Suprapubic skin (tissue), 4 donors: ENCODE data around the gene LIN7A. TPM values are rescaled to one million over a fixed set of nuclear protein-coding genes. Genes with fewer than 3 reads are reported as not detected.

Experiments used
- DNase-seq, 2 donors: peaks; one replicate each; pipeline ENCODE4 v3.0.0-alpha.2; 2019; ENCODE audit warnings: low spot score in 2 of 2
- H3K27ac ChIP-seq: fragments of 200-600 bp; sonication (generic); one replicate; pipeline ENCODE4 v1.5.1; 2019
- H3K27me3 ChIP-seq: fragments of 200-600 bp; sonication (generic); one replicate; pipeline ENCODE4 v1.5.1; 2019
- H3K36me3 ChIP-seq: fragments of 200-600 bp; sonication (generic); one replicate; pipeline ENCODE4 v1.5.1; 2019
- H3K4me1 ChIP-seq: fragments of 200-600 bp; sonication (generic); one replicate; pipeline ENCODE4 v1.5.1; 2019
- H3K4me3 ChIP-seq: fragments of 200-600 bp; sonication (generic); one replicate; pipeline ENCODE4 v1.5.1; 2019; ENCODE audit warnings: mild to moderate bottlenecking
- H3K9me3 ChIP-seq: fragments of 200-600 bp; sonication (generic); one replicate; pipeline ENCODE4 v1.5.1; 2019
- EP300 ChIP-seq: sonication (generic); formaldehyde crosslinking; IDR thresholded peaks from one replicate; pipeline ENCODE4 v1.6.1; 2017; ENCODE audit warnings: antibody characterized with exemption
- POLR2A ChIP-seq, 2 donors: fragments of 450-650 bp; IDR thresholded peaks; one replicate each; pipeline ENCODE4 v1.6.1; 2017; ENCODE audit warnings: antibody characterized with exemption in 2 of 2, mild to moderate bottlenecking in 2 of 2, moderate library complexity in 2 of 2
- POLR2AphosphoS5 ChIP-seq, 3 donors: sonication (generic); formaldehyde crosslinking; IDR thresholded peaks; one replicate each; pipeline ENCODE4 v1.6.1; 2017; ENCODE audit warnings: antibody characterized with exemption in 3 of 3
- WGBS: methylation state at CpG from one replicate; pipeline ENCODE4 v1.1.5; 2018; 5-methylcytosine and 5-hydroxymethylcytosine counted together
- total RNA-seq, 4 donors: library from RNA; depleted of rRNA; stranded (reverse); fragments of >200 nt; gene quantifications; one replicate each; pipeline ENCODE4 v1.1.0, GENCODE V29; 2016
- TF ChIP-seq, protein P1 (sequence below), 2 donors: fragments of 200-600 bp in 1 of 2; fragments of 450-650 bp in 1 of 2; sonication (generic) in 1 of 2; IDR thresholded peaks; one replicate each; pipeline ENCODE4 v1.5.1; 2016 to 2019; ENCODE audit warnings: antibody characterized with exemption in 2 of 2, mild to moderate bottlenecking in 1 of 2, moderate library complexity in 1 of 2

LIN7A gene
- total RNA-seq, 4 donors from 2014 or later: 0.30 to 2.6 (median 0.81) TPM

DNA sequence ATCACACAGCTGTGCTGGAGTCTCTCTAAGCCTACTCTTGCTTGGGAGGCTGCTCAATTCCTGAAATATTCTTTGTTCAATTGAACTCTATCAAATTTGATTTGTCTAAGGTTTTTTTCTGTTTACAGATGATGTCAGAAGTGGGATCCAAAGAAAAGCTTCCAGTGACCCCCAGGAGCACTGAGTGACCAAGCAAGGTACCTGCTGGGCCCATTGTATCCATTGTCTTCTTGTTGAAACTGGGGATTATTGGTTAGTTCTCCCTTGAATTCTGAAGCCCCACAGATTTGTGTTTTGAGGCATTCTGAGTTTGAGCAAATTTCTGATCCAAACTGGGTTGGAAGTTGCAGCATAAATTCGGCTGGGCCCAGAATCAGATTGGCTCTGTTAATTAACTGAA, 156.4 kb downstream of the LIN7A start:
- Histone ChIP-seq H3K4me3 (no peak overlapping the region), H3K4me1 (peaks cover 14% of the 10 kb centered on the region), H3K36me3 (no peaks in the 10 kb centered on the region), H3K27me3 (no peaks in the 10 kb centered on the region), H3K9me3 (no peaks in the 10 kb centered on the region), H3K27ac (no peak overlapping the region)
- TF ChIP-seq, protein P1, sequence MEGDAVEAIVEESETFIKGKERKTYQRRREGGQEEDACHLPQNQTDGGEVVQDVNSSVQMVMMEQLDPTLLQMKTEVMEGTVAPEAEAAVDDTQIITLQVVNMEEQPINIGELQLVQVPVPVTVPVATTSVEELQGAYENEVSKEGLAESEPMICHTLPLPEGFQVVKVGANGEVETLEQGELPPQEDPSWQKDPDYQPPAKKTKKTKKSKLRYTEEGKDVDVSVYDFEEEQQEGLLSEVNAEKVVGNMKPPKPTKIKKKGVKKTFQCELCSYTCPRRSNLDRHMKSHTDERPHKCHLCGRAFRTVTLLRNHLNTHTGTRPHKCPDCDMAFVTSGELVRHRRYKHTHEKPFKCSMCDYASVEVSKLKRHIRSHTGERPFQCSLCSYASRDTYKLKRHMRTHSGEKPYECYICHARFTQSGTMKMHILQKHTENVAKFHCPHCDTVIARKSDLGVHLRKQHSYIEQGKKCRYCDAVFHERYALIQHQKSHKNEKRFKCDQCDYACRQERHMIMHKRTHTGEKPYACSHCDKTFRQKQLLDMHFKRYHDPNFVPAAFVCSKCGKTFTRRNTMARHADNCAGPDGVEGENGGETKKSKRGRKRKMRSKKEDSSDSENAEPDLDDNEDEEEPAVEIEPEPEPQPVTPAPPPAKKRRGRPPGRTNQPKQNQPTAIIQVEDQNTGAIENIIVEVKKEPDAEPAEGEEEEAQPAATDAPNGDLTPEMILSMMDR (IDR thresholded peaks at IDR 0.05): no peak
- TF ChIP-seq POLR2A (IDR thresholded peaks at IDR 0.05) (no peak), EP300 (no peak)
- WGBS: 90% methylated on average over 1 of the region's 1 CpG
- DNase-seq: no peak

- TF ChIP-seq POLR2AphosphoS5 (IDR thresholded peaks at IDR 0.05): no peak
- TF ChIP-seq POLR2A (IDR thresholded peaks at IDR 0.05): no peak
- TF ChIP-seq, protein P1 (IDR thresholded peaks at IDR 0.05): no peak
- no peak for TF ChIP-seq EP300
- Histone ChIP-seq H3K4me3 (no peak overlapping the region), H3K27ac (no peak overlapping the region), H3K27me3 (no peaks in the 10 kb centered on the region), H3K4me1 (peaks cover 14% of the 10 kb centered on the region), H3K36me3 (no peaks in the 10 kb centered on the region), H3K9me3 (no peaks in the 10 kb centered on the region)
- 70% methylated on average over 2 of the region's 2 CpGs for WGBS
- no peak for DNase-seq
Measured at GRCh38 chr12:80780746-80781145, 157.0 kb downstream of the LIN7A start.

DNA sequence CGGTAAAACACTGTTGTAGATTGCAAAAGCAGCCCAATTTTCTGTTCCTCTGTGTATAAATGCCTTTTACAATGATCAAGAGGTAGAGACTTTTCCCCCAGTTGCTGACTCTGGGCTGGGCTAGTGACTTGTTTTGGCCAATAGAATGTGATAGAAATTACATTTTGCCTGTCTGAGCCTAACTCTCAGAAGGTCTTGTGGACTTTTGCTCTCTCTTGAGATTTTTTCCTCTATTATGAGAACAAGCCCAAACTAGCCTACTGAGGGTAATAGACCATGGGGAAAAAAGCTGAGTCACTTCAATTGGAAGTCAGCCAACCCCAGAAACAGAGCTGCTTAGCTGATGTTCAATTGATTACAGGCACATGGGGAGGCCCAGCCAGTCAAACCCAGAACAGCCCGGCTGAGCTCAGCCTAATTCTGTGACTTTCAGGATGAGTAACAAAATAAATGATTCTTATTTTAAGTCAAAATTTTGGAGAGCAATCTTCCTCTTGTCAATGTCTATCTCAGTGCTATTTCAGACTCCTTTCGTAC, 159.7 kb downstream of the LIN7A start:
- H3K9me3 ChIP-seq: no peaks in the 10 kb centered on the region
- no peak overlapping the region for H3K4me3 ChIP-seq
- peak in 1 of 2 donors; percentile 63 for DNase-seq
- no peaks in the 10 kb centered on the region for H3K27me3 ChIP-seq
- H3K36me3 ChIP-seq: no peaks in the 10 kb centered on the region
- TF ChIP-seq EP300 (no peak), POLR2AphosphoS5 (IDR thresholded peaks at IDR 0.05) (no peak), POLR2A (IDR thresholded peaks at IDR 0.05) (no peak)
- TF ChIP-seq, protein P1 (IDR thresholded peaks at IDR 0.05): no peak
- peak overlapping the region; percentile 21 for H3K27ac ChIP-seq
- WGBS: 43% methylated on average over 3 of the region's 3 CpGs
- H3K4me1 ChIP-seq: peaks cover 14% of the 10 kb centered on the region

GRCh38 chr12:80777587-80777986, 160.1 kb downstream of the LIN7A start:
- Histone ChIP-seq H3K4me1 (peaks cover 14% of the 10 kb centered on the region), H3K9me3 (no peaks in the 10 kb centered on the region), H3K27ac (peak overlapping the region; percentile 21), H3K36me3 (no peaks in the 10 kb centered on the region), H3K4me3 (no peak overlapping the region), H3K27me3 (no peaks in the 10 kb centered on the region)
- no peak for DNase-seq
- 70% methylated on average over 4 of the region's 4 CpGs for WGBS
- TF ChIP-seq EP300: no peak
- TF ChIP-seq, protein P1 (IDR thresholded peaks at IDR 0.05): no peak
- TF ChIP-seq POLR2A (IDR thresholded peaks at IDR 0.05): no peak
- no peak for TF ChIP-seq POLR2AphosphoS5 (IDR thresholded peaks at IDR 0.05)

GRCh38 chr12:80776706-80777105, 161.0 kb downstream of the LIN7A start:
- Histone ChIP-seq H3K4me3 (no peak overlapping the region), H3K27me3 (no peaks in the 10 kb centered on the region), H3K27ac (no peak overlapping the region), H3K4me1 (peaks cover 14% of the 10 kb centered on the region), H3K36me3 (no peaks in the 10 kb centered on the region), H3K9me3 (no peaks in the 10 kb centered on the region)
- DNase-seq: no peak
- TF ChIP-seq POLR2A (IDR thresholded peaks at IDR 0.05): no peak
- no peak for TF ChIP-seq POLR2AphosphoS5 (IDR thresholded peaks at IDR 0.05)
- TF ChIP-seq EP300: no peak
- TF ChIP-seq, protein P1 (IDR thresholded peaks at IDR 0.05): no peak
- 92% methylated on average over 2 of the region's 2 CpGs for WGBS
